AG04449 (cell line): Measurements from ENCODE around the gene SLC4A1.

Experiments used
- CTCF ChIA-PET: fragments of 350-600 bp; formaldehyde crosslinking; extraction: SDS; loops from one replicate; lab custom pipeline; 2021; ENCODE audit warnings: antibody characterized with exemption; lab: Yijun Ruan, JAX
- POLR2A ChIA-PET: fragments of 400-600, 350-600 bp; formaldehyde crosslinking; extraction: SDS; loops from one replicate; lab custom pipeline; 2020; ENCODE audit warnings: antibody characterized with exemption, inconsistent platforms; lab: Yijun Ruan, JAX
- DNase-seq: peaks from one replicate; pipeline ENCODE4 v3.0.0-alpha.2; 2010; ENCODE audit warnings: low read depth, low spot score
- H3K4me3 ChIP-seq: 2 replicates; pipeline ENCODE4 v1.5.1; 2011; ENCODE audit warnings: low read depth, mild to moderate bottlenecking, control low read depth, low read length
- TF ChIP-seq, protein P1 (sequence below): IDR thresholded peaks from one replicate; pipeline ENCODE4 v1.5.1; 2011; ENCODE audit warnings: mild to moderate bottlenecking, moderate library complexity, low read length, control low read depth, inconsistent platforms; ENCODE audit not compliant: insufficient read depth; ENCODE audit errors: missing control alignments

SLC4A1 gene

DNA sequence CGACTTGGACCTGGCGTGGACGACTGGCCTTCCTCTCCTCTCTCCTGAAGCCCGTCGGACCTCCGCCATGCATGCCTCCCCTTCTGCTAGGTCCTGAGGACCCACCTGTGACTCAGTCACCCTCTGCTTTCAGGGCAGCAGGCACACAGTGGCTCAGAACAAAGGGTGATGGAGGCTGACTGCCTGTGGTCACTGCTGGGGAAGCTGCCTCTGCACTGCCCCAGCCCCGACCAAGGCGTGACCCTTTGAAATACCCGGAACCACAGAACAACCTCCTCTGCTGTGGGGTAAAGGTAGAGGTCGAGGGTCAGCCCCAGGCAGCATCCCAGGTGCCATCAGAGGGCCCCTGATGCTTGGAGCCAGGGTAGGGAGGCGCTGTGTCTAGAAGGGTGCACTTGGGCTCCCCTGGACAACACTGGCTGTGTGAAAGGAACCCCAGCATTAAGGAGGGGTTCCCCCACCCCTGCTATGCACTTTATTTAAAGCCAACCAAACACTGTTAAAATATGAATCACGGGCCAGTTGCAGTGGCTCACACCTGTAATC is 12.5 kb upstream of the SLC4A1 start:
- DNase-seq, result no peak
- ChIA-PET POLR2A (interaction anchor here (0.6 kb wide), 1 partner anchor 28 kb away, joined by 3 read pairs; the partner anchor contains the start of gene RUNDC3A), CTCF (interaction anchor here (0.9 to 1.5 kb wide), 4 partner anchors 9 to 392 kb away, joined by 3 to 4 read pairs (median 3); no protein-coding TSS in a partner anchor)
- TF ChIP-seq, protein P1, sequence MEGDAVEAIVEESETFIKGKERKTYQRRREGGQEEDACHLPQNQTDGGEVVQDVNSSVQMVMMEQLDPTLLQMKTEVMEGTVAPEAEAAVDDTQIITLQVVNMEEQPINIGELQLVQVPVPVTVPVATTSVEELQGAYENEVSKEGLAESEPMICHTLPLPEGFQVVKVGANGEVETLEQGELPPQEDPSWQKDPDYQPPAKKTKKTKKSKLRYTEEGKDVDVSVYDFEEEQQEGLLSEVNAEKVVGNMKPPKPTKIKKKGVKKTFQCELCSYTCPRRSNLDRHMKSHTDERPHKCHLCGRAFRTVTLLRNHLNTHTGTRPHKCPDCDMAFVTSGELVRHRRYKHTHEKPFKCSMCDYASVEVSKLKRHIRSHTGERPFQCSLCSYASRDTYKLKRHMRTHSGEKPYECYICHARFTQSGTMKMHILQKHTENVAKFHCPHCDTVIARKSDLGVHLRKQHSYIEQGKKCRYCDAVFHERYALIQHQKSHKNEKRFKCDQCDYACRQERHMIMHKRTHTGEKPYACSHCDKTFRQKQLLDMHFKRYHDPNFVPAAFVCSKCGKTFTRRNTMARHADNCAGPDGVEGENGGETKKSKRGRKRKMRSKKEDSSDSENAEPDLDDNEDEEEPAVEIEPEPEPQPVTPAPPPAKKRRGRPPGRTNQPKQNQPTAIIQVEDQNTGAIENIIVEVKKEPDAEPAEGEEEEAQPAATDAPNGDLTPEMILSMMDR, result no peak
- no peak overlapping the region for H3K4me3 ChIP-seq

GRCh38 chr17:44279666-44280391 is 11.9 kb upstream of the SLC4A1 start:
- TF ChIP-seq, protein P1, result no peak
- DNase-seq, result peak; percentile 12
- ChIA-PET POLR2A (interaction anchor here (0.6 kb wide), 1 partner anchor 336 kb away, joined by 3 read pairs; no protein-coding TSS in a partner anchor), CTCF (interaction anchor here (1.4 to 1.5 kb wide), 2 partner anchors 70 to 393 kb away, joined by 3 read pairs; no protein-coding TSS in a partner anchor)
- H3K4me3 ChIP-seq, result no peak overlapping the region

DNA sequence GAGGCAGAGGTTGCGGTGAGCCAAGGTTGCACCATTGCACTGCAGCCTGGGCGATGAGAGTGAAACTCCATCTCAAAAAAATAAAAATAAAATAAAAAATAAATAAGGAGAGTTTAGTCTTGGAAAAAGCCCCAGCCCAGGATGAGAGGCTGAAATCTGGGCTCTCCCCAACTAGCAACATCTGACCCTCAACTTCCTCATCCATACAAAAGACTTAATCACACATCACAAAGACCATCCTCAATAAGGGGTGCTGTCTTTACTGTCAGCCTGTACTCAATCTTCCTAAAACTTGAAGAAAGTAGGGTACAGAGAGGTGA is 11.4 kb upstream of the SLC4A1 start:
- TF ChIP-seq, protein P1, result no peak
- H3K4me3 ChIP-seq, result no peak overlapping the region
- CTCF ChIA-PET, result interaction anchor here (1.4 kb wide), 1 partner anchor 393 kb away, joined by 3 read pairs; no protein-coding TSS in a partner anchor
- DNase-seq, result no peak
- POLR2A ChIA-PET, result interaction anchor here (0.6 kb wide), 2 partner anchors 58 to 335 kb away, joined by 3 read pairs; no protein-coding TSS in a partner anchor

GRCh38 chr17:44277976-44278375 is 10.0 kb upstream of the SLC4A1 start:
- CTCF ChIA-PET, result no interaction called here
- POLR2A ChIA-PET, result no interaction called here

GRCh38 chr17:44273607-44274006 is 5.7 kb upstream of the SLC4A1 start:
- TF ChIP-seq, protein P1, result no peak
- DNase-seq, result no peak
- CTCF ChIA-PET, result no interaction called here
- POLR2A ChIA-PET, result interaction anchor here (0.7 kb wide), 1 partner anchor 231 kb away, joined by 3 read pairs; no protein-coding TSS in a partner anchor
- H3K4me3 ChIP-seq, result no peak overlapping the region

More at GRCh38 chr17:44277976-44278375, 10.0 kb upstream of the SLC4A1 start:
- H3K4me3 ChIP-seq, result no peak overlapping the region
- DNase-seq, result no peak
- TF ChIP-seq, protein P1, result no peak

GRCh38 chr17:44272954-44273353 is 5.0 kb upstream of the SLC4A1 start:
- H3K4me3 ChIP-seq, result no peak overlapping the region
- TF ChIP-seq, protein P1, result no peak
- no peak for DNase-seq
- POLR2A ChIA-PET, result no interaction called here
- CTCF ChIA-PET, result no interaction called here
